HEK293 (cell line): ENCODE data around the gene BCCIP.

Experiments
- SCRT1 ChIP-seq: fragments of 450-650 bp; formaldehyde crosslinking; IDR thresholded peaks from 2 replicates; pipeline ENCODE4 v1.5.1; 2016; ENCODE audit warnings: missing biosample characterization, missing genetic modification characterization, borderline replicate concordance
- ZNF184 ChIP-seq: fragments of 450-650 bp; IDR thresholded peaks from 2 replicates; pipeline ENCODE4 v1.5.1; 2018; ENCODE audit warnings: missing biosample characterization, mild to moderate bottlenecking, missing genetic modification characterization
- ZNF335 ChIP-seq: fragments of 450-650 bp; formaldehyde crosslinking; conservative IDR thresholded peaks from 2 replicates; pipeline ENCODE4 v1.5.1; 2016; ENCODE audit warnings: missing biosample characterization, missing genetic modification characterization

- TF ChIP-seq ZNF184 = no peak
- TF ChIP-seq ZNF335 (tag by site-specific recombination) = no peak
- no peak for TF ChIP-seq SCRT1
These were observed 20.4 kb downstream of the BCCIP start for GRCh38 chr10:125843603-125844329.
